Measurements from ENCODE around the gene FAM13B. TPM values are rescaled to one million over a fixed set of nuclear protein-coding genes. Genes with fewer than 3 reads are reported as not detected.

FAM13B gene
- total and polyA plus RNA-seq, 8 donors = 23.8 to 53.3 (median 46.6) TPM

- H3K4me3 ChIP-seq = no peak overlapping the region
- no peak overlapping the region for H3K27ac ChIP-seq
- ATAC-seq (no peak), DNase-seq (no peak)
- intact Hi-C loops (cut with DNase I) = no loop called here
- no peaks in the 10 kb centered on the region for H3K27me3 ChIP-seq
- peaks cover 0 to 63% of the 10 kb centered on the region in 2 donors for H3K36me3 ChIP-seq
- no peaks in the 10 kb centered on the region for H3K9me3 ChIP-seq
- H3K4me1 ChIP-seq = no peaks in the 10 kb centered on the region
- TF ChIP-seq CTCF (IDR thresholded peaks at IDR 0.05) = no peak
These were observed 17.0 kb downstream of the FAM13B start for GRCh38 chr5:138015916-138016315.

GRCh38 chr5:138011991-138012390 lies 20.9 kb downstream of the FAM13B start:
- Histone ChIP-seq H3K4me3 (no peak overlapping the region), H3K9me3 (no peaks in the 10 kb centered on the region), H3K27ac (no peak overlapping the region), H3K36me3 (peaks cover 0 to 73% of the 10 kb centered on the region in 2 donors), H3K27me3 (no peaks in the 10 kb centered on the region), H3K4me1 (no peaks in the 10 kb centered on the region)
- ATAC-seq = peak; percentile 17
- intact Hi-C loops (cut with DNase I) = no loop called here
- DNase-seq = no peak
- TF ChIP-seq CTCF (IDR thresholded peaks at IDR 0.05) = no peak

- Histone ChIP-seq H3K9me3 (peaks cover 0 to 5% of the 10 kb centered on the region in 2 donors), H3K27ac (no peak overlapping the region), H3K4me1 (peaks cover 8 to 20% of the 10 kb centered on the region in 2 donors), H3K36me3 (peaks cover 0 to 44% of the 10 kb centered on the region in 2 donors), H3K4me3 (no peak overlapping the region), H3K27me3 (no peaks in the 10 kb centered on the region)
- intact Hi-C loops (cut with DNase I) = no loop called here
- no peak for TF ChIP-seq CTCF (IDR thresholded peaks at IDR 0.05)
- DNase-seq (no peak), ATAC-seq (peak; percentile 59)
These were observed 32.7 kb downstream of the FAM13B start for GRCh38 chr5:138000102-138000723.

- intact Hi-C loops (cut with DNase I) = no loop called here
These were observed 35.1 kb downstream of the FAM13B start for GRCh38 chr5:137997726-137998213.

More at GRCh38 chr5:137997726-137998213, 35.1 kb downstream of the FAM13B start:
- Histone ChIP-seq H3K4me3 (no peak overlapping the region), H3K9me3 (peaks cover 0 to 5% of the 10 kb centered on the region in 2 donors), H3K36me3 (peaks cover 0 to 20% of the 10 kb centered on the region in 2 donors), H3K27me3 (no peaks in the 10 kb centered on the region), H3K27ac (no peak overlapping the region), H3K4me1 (peaks cover 8 to 27% of the 10 kb centered on the region in 2 donors)
- TF ChIP-seq CTCF (IDR thresholded peaks at IDR 0.05) = no peak
- DNase-seq (no peak), ATAC-seq (no peak)
